Astrocyte (in vitro differentiated cells and primary cell): ENCODE measurements around the gene TOX3.

ENCODE experiments used
- EZH2 ChIP-seq: IDR thresholded peaks from 2 replicates; pipeline ENCODE4 v1.6.1; 2012; ENCODE audit warnings: mild to moderate bottlenecking, low read length, inconsistent platforms; ENCODE audit not compliant: insufficient read depth
- TF ChIP-seq, protein P1 (sequence below): IDR thresholded peaks from 2 replicates; pipeline ENCODE4 v1.5.1; 2011; ENCODE audit warnings: low read depth, mild to moderate bottlenecking, inconsistent platforms, low read length, moderate library complexity; ENCODE audit not compliant: insufficient read depth

DNA sequence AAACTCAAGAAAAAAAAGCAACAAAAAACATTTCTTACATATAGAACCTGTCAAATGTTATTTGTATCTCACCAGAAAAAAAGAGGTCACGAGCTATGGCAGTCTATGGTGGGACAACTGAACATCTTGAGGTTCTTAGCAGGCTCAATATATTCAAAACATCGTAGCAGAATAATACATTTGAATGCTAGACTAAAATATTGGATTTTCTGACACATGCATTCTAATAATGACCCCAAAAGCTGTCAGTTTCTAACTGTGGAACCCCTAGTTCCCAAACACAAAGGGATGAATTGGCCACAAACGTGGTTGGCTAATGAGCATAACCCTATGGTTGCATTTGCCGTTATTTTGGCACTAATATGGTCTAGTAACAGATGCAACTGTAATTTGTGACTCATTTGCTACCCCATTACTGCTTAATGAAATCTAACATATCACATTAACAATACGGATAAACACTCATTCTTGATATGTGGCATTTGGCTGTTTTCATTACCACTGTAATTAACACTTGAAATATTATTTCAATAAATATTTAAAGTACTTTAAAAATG, 81.2 kb downstream of the TOX3 start:
- TF ChIP-seq, protein P1, sequence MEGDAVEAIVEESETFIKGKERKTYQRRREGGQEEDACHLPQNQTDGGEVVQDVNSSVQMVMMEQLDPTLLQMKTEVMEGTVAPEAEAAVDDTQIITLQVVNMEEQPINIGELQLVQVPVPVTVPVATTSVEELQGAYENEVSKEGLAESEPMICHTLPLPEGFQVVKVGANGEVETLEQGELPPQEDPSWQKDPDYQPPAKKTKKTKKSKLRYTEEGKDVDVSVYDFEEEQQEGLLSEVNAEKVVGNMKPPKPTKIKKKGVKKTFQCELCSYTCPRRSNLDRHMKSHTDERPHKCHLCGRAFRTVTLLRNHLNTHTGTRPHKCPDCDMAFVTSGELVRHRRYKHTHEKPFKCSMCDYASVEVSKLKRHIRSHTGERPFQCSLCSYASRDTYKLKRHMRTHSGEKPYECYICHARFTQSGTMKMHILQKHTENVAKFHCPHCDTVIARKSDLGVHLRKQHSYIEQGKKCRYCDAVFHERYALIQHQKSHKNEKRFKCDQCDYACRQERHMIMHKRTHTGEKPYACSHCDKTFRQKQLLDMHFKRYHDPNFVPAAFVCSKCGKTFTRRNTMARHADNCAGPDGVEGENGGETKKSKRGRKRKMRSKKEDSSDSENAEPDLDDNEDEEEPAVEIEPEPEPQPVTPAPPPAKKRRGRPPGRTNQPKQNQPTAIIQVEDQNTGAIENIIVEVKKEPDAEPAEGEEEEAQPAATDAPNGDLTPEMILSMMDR: no peak
- TF ChIP-seq EZH2: no peak
